GOT3 (cell line): ENCODE results near the gene GNA14.
"Not testable (repeated sequence)": the region's sequence is repeated elsewhere in the genome, so short reads cannot be mapped to it uniquely, and the experiment has no call there.

ENCODE experiments used
- DNase-seq: peaks from one replicate; lab custom pipeline; 2025; ENCODE audit warnings: mixed read lengths; lab: John Stamatoyannopoulos, UW

Gene GNA14

GRCh38 chr9:77489405-77490163 is 158.5 kb downstream of the GNA14 start:
- not testable (repeated sequence) for DNase-seq

DNA sequence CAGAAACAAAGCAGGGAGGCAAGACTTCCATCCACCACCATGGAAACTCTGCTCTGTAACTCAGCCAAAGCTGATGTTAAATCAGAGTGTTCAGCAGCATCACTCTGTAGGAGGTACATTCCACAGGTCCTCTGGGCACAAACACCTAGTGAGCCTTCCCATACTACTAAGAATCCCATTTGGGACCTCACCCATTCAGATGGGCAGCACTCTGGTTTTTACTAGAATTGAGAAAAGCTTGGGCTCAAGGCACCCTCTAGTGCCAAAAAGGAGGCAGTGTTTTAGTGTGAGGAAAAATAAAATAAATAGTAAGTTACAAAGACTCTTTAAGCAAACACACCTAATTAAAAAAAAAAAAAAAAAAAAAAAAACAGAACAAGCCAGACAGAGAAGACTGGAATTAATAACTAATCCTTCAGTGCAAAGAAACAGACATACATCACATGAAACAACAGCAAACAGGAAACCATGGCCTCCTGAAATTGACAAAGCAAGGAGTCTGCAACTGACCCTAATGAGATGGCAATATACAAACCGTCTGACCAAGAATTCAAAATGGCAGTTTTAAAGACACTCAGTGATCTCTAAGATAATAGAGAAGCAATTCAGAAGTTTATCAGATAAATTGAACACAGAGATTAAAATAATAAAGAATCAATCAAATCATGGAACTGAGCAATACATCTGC is 159.5 kb downstream of the GNA14 start:
- no peak for DNase-seq

DNA sequence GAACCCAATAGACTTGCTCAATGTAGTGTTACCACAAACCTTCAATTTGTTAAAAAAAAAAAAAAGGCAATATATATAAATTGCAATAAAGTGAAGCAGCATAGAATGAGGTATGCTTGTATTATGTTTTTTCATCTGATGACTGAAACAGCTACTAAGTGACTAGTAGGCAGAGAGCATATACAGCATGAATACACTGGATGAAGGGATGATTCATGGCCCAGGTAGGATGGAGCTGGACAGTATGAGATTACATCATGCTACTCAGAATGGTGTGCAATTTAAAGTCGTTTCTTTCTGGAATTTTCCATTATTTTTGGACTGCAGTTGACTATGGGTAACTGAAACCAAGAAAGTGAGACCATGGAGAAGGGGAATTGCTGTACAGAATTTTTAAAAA is 161.2 kb downstream of the GNA14 start:
- no peak for DNase-seq

DNA sequence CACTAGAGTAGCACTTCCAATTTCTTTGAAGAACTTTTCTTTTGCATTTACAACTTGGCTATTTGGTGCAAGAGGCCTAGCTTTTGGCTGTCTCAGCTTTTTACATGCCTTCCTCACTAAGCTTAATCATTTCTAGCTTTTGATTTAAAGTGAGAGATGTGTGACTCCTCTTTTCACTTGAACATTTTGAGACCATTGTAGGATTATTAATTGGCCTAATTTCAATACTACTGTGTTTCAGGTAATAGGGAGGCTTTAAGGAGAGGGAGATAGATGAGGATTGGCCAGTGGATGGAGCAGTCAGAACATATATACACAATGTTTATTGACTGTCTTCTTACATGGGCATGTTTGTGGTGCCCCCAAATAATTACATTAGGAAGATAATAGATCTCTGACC is 161.7 kb downstream of the GNA14 start:
- DNase-seq = no peak

DNA sequence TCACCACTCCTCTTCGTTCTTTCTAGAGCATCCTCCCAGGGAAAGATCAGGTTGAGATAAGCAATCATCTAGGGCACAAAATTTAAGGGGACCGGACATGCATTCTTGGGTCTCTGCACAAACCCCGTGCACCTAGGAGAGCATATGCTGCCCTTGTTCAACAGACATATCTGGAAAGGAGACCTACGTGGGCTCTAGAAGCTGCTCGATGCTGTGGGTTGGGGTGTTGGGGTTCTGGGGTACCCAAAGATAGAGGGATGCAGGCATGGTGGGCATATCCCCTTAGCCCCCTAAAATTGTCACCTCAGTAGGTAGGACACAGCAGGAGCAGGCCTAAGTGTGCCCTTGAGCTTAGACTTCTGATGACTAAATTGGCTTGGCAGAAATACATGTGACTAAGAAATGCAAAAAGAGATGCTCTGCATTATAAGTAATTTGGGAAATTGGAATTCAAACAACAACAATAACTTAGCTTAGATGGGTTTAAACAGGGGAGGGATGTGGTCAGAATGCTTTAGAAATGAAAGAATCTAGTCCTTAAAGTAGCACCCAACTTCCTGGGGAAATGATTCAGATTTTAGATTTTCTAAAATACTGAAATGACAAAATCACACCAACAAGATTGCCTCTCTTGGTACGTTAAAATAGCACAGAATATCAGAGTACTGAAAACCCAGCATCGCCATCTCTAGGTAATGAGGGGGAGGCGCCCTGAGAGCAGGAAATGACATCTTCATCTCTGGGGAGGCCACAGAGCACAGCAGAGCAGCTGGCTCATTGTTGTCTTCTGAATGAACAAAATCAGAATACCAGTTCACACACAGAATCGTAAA is 172.3 kb downstream of the GNA14 start:
- DNase-seq = no peak

- no peak for DNase-seq
Measured at GRCh38 chr9:77474936-77475335, 173.2 kb downstream of the GNA14 start.

DNA sequence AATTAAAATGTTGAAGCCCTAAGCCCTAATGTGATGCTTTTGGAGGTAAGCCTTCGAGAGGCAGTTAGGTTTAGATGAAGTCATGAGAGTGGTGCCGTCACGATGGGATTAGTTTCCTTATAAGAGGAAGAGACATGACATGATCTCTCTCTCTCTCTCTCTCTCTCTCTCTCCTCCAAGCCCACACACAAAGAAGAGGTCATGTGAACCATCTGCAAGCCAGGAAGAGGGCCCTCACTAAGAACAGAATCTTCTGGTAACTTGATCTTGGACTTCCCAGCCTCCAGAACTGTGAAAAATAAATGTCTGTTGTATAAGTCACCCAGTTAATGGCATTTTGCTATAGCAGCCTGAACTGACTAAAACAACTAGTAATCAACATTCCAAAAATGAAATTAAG is 175.5 kb downstream of the GNA14 start:
- no peak for DNase-seq

- no peak for DNase-seq
Measured at GRCh38 chr9:77471572-77471971, 176.6 kb downstream of the GNA14 start.

- DNase-seq = no peak
Measured at GRCh38 chr9:77469515-77470231, 178.4 kb downstream of the GNA14 start.

DNA sequence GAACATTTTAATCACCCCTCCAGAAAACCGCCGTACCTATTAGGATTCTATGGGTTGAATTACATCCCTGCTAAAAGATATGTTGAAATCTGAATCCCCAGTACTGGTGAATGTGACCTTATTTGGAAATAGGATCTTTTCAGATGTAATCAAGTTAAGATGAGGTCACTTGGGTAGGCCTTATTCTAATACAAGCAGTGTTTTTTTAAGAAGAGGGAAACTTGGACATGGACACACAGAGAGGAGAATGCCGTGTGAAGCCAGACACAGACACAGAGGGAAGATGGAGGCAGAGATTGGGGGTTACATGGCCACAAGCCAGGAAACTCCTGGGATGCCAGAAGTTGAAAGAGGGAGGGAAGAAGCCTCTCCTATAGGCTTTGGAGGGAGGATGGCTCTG is 183.5 kb downstream of the GNA14 start:
- DNase-seq = no peak

GRCh38 chr9:77463151-77463550 is 185.0 kb downstream of the GNA14 start:
- no peak for DNase-seq

- no peak for DNase-seq
Measured at GRCh38 chr9:77462066-77462465, 186.1 kb downstream of the GNA14 start.

DNA sequence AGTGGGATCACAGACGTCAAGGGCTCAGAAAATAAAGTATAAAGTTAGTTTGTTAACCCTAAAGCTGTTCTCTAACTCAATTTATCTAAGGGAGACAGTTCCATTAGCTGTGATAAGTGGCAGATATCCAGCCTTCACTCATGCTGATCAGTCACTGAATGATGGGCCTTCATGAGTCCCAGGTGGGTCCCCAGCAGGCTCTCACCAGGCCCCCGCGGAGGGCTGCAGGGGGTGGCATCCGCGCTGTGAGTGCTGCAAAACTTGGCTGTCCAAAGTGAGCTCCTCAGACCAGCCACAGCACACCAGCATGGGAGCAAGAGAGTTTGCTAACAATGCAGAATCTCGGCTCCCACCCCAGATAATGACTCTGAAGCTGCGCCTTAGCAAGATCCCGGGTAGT is 187.2 kb downstream of the GNA14 start:
- DNase-seq = no peak

- DNase-seq = no peak
Measured at GRCh38 chr9:77457916-77458592, 190.1 kb downstream of the GNA14 start.

GRCh38 chr9:77456829-77457437 is 191.2 kb downstream of the GNA14 start:
- DNase-seq = no peak

DNA sequence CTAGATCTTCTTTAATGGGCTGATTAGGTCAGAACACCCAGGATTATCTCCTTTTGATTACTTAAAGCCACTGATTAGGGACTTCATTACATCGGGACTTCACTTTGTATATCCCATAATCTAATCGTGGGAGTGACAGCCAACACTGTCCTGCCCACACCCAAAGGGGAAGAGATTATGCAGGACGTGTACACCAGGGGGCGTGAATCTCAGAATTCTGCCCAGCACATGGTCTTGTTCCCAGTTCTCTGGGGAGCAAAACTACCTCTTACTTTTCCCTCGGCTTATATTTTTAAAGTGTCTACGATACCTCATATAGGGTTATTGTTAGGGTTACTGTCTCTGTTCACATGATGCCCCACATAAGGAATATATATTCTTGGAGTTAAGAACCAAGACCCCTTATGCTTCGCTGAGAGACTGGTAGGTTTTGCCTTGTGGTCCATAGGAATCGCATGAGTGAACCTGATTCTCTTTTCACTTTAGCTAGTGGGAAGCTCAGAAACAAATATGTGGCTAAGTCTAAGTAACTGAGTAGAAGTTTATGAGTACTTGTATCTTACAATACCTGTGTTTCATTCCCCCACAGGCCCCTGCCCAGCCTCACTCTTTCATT is 192.7 kb downstream of the GNA14 start:
- no peak for DNase-seq

DNA sequence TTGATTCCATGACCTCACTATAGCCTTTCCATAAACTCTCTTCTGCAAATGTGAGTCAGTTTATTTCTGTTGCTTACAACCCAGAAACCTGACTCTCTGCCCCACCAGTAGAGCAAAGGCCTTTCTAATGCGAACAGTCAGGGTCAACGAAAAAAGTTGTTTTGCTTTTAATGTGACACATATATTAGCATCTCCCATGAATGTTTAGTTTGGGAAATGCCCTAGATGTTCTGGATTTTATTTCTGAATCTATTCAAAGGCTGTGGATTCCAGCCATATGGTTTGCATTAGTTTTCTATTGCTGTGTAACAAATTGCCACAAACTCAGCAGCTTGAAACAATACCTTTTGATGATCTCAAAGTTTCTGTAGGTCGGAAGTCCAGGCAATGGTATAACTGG is 193.5 kb downstream of the GNA14 start:
- no peak for DNase-seq

- DNase-seq = no peak
Measured at GRCh38 chr9:77453825-77454647, 194.1 kb downstream of the GNA14 start.

- DNase-seq = no peak
Measured at GRCh38 chr9:77451507-77451906, 196.6 kb downstream of the GNA14 start.

- no peak for DNase-seq
Measured at GRCh38 chr9:77450085-77450475, 198.0 kb downstream of the GNA14 start.
